Measurements from ENCODE around the gene APOC3.
"Not testable (repeated sequence)": the region's sequence is repeated elsewhere in the genome, so short reads cannot be mapped to it uniquely, and the experiment has no call there.

APOC3 gene

GRCh38 chr11:116829525-116830183, at the start of gene APOC3:
Gene APOC3 (plus strand): TSS chr11:116829907. CDS start chr11:116830583, 676 bp downstream.
- no peak for DNase-seq (ENCODE audit: low spot score)

GRCh38 chr11:116782728-116783127, 47.0 kb upstream of the APOC3 start:
- DNase-seq (ENCODE audit: low spot score): no peak

GRCh38 chr11:116786326-116786725, 43.4 kb upstream of the APOC3 start:
- no peak for DNase-seq (ENCODE audit: low spot score)

GRCh38 chr11:116786966-116787365, 42.7 kb upstream of the APOC3 start:
- DNase-seq (ENCODE audit: low spot score): no peak

GRCh38 chr11:116787436-116787785, 42.3 kb upstream of the APOC3 start:
- DNase-seq (ENCODE audit: low spot score): no peak

GRCh38 chr11:116787786-116788486, 41.8 kb upstream of the APOC3 start, which contains the start of gene ZPR1:
Gene ZPR1 (minus strand): TSS chr11:116788023. CDS start chr11:116787990, 33 bp downstream.
- DNase-seq (ENCODE audit: low spot score): peak; percentile 80

- no peak for DNase-seq (ENCODE audit: low spot score)
Measured at GRCh38 chr11:116788534-116788933, 41.2 kb upstream of the APOC3 start.

- no peak for DNase-seq (ENCODE audit: low spot score)
Measured at GRCh38 chr11:116788975-116789374, 40.7 kb upstream of the APOC3 start.

GRCh38 chr11:116790167-116791001, 39.3 kb upstream of the APOC3 start:
- DNase-seq (ENCODE audit: low spot score): no peak

GRCh38 chr11:116791002-116791812, 38.5 kb upstream of the APOC3 start:
- DNase-seq (ENCODE audit: low spot score): peak; percentile 52

GRCh38 chr11:116791813-116792143, 37.9 kb upstream of the APOC3 start, which contains the start of gene APOA5:
Gene APOA5 (minus strand): TSS chr11:116791879. CDS start chr11:116791860, 19 bp downstream.
- no peak for DNase-seq (ENCODE audit: low spot score)

GRCh38 chr11:116792144-116792868, 37.4 kb upstream of the APOC3 start:
- DNase-seq (ENCODE audit: low spot score): no peak

GRCh38 chr11:116792869-116793771, 36.6 kb upstream of the APOC3 start:
- no peak for DNase-seq (ENCODE audit: low spot score)

- no peak for DNase-seq (ENCODE audit: low spot score)
Measured at GRCh38 chr11:116793772-116794097, 36.0 kb upstream of the APOC3 start.

GRCh38 chr11:116794851-116795250, 34.9 kb upstream of the APOC3 start:
- DNase-seq (ENCODE audit: low spot score): no peak

GRCh38 chr11:116796548-116796947, 33.2 kb upstream of the APOC3 start:
- DNase-seq (ENCODE audit: low spot score): no peak

- DNase-seq (ENCODE audit: low spot score): no peak
Measured at GRCh38 chr11:116797816-116798215, 31.9 kb upstream of the APOC3 start.

GRCh38 chr11:116798368-116798767, 31.3 kb upstream of the APOC3 start:
- DNase-seq (ENCODE audit: low spot score): no peak

GRCh38 chr11:116800610-116801009, 29.1 kb upstream of the APOC3 start:
- DNase-seq (ENCODE audit: low spot score): no peak

- DNase-seq (ENCODE audit: low spot score): not testable (repeated sequence)
Measured at GRCh38 chr11:116801662-116802061, 28.0 kb upstream of the APOC3 start.
